HUES64 (cell line): ENCODE measurements around the gene RFT1.

Source experiments
- H3K27ac ChIP-seq: 2 replicates; pipeline ENCODE4 v1.7.0; 2013; ENCODE audit warnings: low read depth, low read length, inconsistent platforms
- H3K27me3 ChIP-seq: 2 replicates; pipeline ENCODE4 v1.6.1; 2013; ENCODE audit warnings: mild to moderate bottlenecking, low read length; ENCODE audit not compliant: insufficient read depth
- H3K36me3 ChIP-seq: 2 replicates; pipeline ENCODE4 v1.6.1; 2013; ENCODE audit warnings: mild to moderate bottlenecking, low read length; ENCODE audit not compliant: insufficient read depth
- H3K4me1 ChIP-seq: 2 replicates; pipeline ENCODE4 v1.6.1; 2013; ENCODE audit warnings: mild to moderate bottlenecking, low read length, moderate library complexity; ENCODE audit not compliant: insufficient read depth
- H3K4me3 ChIP-seq: 2 replicates; pipeline ENCODE4 v1.5.1; 2013; ENCODE audit warnings: mild to moderate bottlenecking, low read length, moderate library complexity
- H3K9ac ChIP-seq: 2 replicates; pipeline ENCODE4 v1.6.1; 2013; ENCODE audit warnings: mild to moderate bottlenecking, low read depth, low read length
- H3K9me3 ChIP-seq: 2 replicates; pipeline ENCODE4 v1.6.1; 2013; ENCODE audit warnings: low read depth, low read length; ENCODE audit not compliant: insufficient read depth
- WGBS: fragments of 150-250, 120-280 bp; methylation state at CpG from one replicate; pipeline ENCODE4 v1.1.7; 2013; ENCODE audit warnings: missing lambda C conversion rate; 5-methylcytosine and 5-hydroxymethylcytosine counted together

RFT1 gene

GRCh38 chr3:53147151-53147902 is 17.1 kb upstream of the RFT1 start:
- Histone ChIP-seq H3K27ac (no peak overlapping the region), H3K9me3 (no peaks in the 10 kb centered on the region), H3K4me1 (no peaks in the 10 kb centered on the region), H3K9ac (no peak overlapping the region), H3K4me3 (no peak overlapping the region), H3K36me3 (no peaks in the 10 kb centered on the region), H3K27me3 (no peaks in the 10 kb centered on the region)
- 82% methylated on average over 11 of the region's 11 CpGs for WGBS

GRCh38 chr3:53146319-53146891 is 16.2 kb upstream of the RFT1 start:
- no peaks in the 10 kb centered on the region for H3K27me3 ChIP-seq
- no peaks in the 10 kb centered on the region for H3K9me3 ChIP-seq
- WGBS = 91% methylated on average over 7 of the region's 7 CpGs
- H3K36me3 ChIP-seq = no peaks in the 10 kb centered on the region
- no peak overlapping the region for H3K4me3 ChIP-seq
- no peak overlapping the region for H3K9ac ChIP-seq
- H3K4me1 ChIP-seq = no peaks in the 10 kb centered on the region
- no peak overlapping the region for H3K27ac ChIP-seq

- H3K27ac ChIP-seq = no peak overlapping the region
These were observed 15.5 kb upstream of the RFT1 start for GRCh38 chr3:53145713-53146080.

GRCh38 chr3:53144862-53145712 is 14.9 kb upstream of the RFT1 start:
- Histone ChIP-seq H3K9ac (no peak overlapping the region), H3K4me1 (no peaks in the 10 kb centered on the region), H3K36me3 (no peaks in the 10 kb centered on the region), H3K4me3 (no peak overlapping the region), H3K27me3 (no peaks in the 10 kb centered on the region), H3K9me3 (no peaks in the 10 kb centered on the region), H3K27ac (no peak overlapping the region)
- 92% methylated on average over 11 of the region's 11 CpGs for WGBS

More at GRCh38 chr3:53145713-53146080, 15.5 kb upstream of the RFT1 start:
- WGBS = 97% methylated on average over 3 of the region's 3 CpGs
- Histone ChIP-seq H3K4me1 (no peaks in the 10 kb centered on the region), H3K4me3 (no peak overlapping the region), H3K27me3 (no peaks in the 10 kb centered on the region), H3K9ac (no peak overlapping the region), H3K9me3 (no peaks in the 10 kb centered on the region), H3K36me3 (no peaks in the 10 kb centered on the region)

GRCh38 chr3:53144446-53144845 is 14.2 kb upstream of the RFT1 start:
- H3K4me1 ChIP-seq = no peaks in the 10 kb centered on the region
- 96% methylated on average over 4 of the region's 4 CpGs for WGBS
- no peaks in the 10 kb centered on the region for H3K27me3 ChIP-seq
- H3K9me3 ChIP-seq = no peaks in the 10 kb centered on the region
- no peak overlapping the region for H3K27ac ChIP-seq
- H3K36me3 ChIP-seq = no peaks in the 10 kb centered on the region
- no peak overlapping the region for H3K4me3 ChIP-seq
- H3K9ac ChIP-seq = no peak overlapping the region

- H3K27me3 ChIP-seq = no peaks in the 10 kb centered on the region
- H3K9ac ChIP-seq = no peak overlapping the region
- 58% methylated on average over 3 of the region's 3 CpGs for WGBS
- no peaks in the 10 kb centered on the region for H3K36me3 ChIP-seq
- H3K9me3 ChIP-seq = no peaks in the 10 kb centered on the region
- H3K4me3 ChIP-seq = no peak overlapping the region
- H3K4me1 ChIP-seq = no peaks in the 10 kb centered on the region
- no peak overlapping the region for H3K27ac ChIP-seq
These were observed 12.8 kb upstream of the RFT1 start for GRCh38 chr3:53142986-53143385.

DNA sequence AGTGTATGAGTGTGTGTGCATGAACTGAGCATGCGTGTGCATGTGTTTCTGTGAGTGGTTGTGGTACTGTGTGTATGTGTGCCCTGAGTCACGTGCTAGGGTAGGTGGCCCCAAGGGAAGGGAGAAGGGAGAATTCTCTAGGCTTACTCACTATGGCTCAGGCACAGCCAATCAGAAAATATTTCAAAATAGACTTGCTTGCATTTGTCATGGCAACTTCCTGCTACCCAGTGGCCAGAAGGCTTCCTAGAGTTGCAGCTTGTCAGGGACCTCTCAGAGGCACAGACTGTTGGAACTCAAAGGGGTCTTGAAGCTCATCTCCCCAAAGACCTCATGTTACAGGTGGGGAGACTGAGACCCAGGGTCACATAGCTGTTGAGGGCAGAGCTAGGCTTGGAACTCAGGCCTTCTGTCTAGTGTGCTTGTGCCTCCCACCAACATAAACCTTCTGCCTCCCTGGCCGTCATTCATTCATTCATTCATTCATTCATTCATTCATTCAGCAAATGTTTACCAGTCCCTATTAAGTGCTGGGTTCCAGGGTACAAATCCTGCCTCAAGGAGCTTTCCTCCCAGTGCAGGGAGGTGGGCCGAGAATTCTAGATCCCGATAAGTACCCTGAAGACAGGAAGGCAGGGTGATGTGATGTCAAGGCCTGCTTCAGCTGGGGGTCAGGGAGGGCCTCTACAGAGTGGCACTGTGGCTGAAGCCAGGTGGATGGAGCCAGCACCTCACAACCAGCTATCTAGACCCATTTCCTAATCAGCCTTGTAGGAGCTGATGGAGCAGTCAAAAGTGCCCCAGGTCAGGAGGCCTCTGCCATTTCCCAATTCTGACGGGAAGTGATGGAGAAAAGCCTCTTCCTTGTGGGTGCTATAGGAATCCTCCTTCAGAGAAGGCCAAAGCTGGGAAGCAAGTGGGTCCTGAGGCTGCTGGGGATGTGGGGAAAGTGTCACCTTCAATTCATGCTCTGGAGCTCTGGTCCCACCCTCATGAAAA is 10.9 kb upstream of the RFT1 start:
- Histone ChIP-seq H3K9me3 (no peaks in the 10 kb centered on the region), H3K4me3 (no peak overlapping the region), H3K9ac (no peak overlapping the region), H3K27ac (no peak overlapping the region), H3K4me1 (no peaks in the 10 kb centered on the region), H3K36me3 (no peaks in the 10 kb centered on the region), H3K27me3 (no peaks in the 10 kb centered on the region)
- WGBS = 90% methylated on average over 6 of the region's 6 CpGs

GRCh38 chr3:53139906-53140846 is 9.9 kb upstream of the RFT1 start:
- Histone ChIP-seq H3K27me3 (no peaks in the 10 kb centered on the region), H3K36me3 (no peaks in the 10 kb centered on the region), H3K9ac (no peak overlapping the region), H3K27ac (no peak overlapping the region), H3K9me3 (no peaks in the 10 kb centered on the region), H3K4me1 (no peaks in the 10 kb centered on the region), H3K4me3 (no peak overlapping the region)
- WGBS = 86% methylated on average over 5 of the region's 6 CpGs

DNA sequence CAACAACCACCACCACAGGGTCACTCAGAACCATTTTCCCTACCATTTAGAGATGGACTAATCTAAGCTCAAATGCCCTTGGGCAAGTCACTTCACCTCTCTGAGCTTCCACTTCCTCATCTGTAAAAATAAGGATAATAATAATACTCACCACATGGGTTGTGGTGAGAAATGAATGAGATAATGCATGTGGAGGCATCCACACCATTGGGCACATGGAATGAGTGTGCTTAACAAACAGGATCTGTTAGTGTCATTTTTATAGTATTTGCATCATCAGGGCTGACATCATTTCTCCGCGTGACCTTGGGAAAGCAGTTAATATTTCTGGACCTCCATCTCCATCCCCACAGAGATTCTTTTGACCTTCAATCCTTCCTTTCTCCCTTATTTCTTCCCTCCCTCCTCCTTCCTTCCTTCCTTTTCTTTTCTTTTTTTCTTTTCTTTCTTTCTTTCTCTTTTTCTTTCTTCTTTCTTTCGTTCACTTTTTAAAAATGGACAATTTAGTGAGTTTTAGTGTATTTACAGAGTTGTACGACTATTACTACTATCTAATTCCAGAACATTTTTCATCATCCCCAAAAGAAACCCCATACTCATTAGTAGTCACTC is 7.7 kb upstream of the RFT1 start:
- 97% methylated on average over 3 of the region's 4 CpGs for WGBS

More for the DNA sequence above, 7.7 kb upstream of the RFT1 start:
- H3K4me3 ChIP-seq = no peak overlapping the region
- no peak overlapping the region for H3K27ac ChIP-seq
- no peaks in the 10 kb centered on the region for H3K36me3 ChIP-seq
- no peak overlapping the region for H3K9ac ChIP-seq
- H3K4me1 ChIP-seq = no peaks in the 10 kb centered on the region
- no peaks in the 10 kb centered on the region for H3K27me3 ChIP-seq
- H3K9me3 ChIP-seq = no peaks in the 10 kb centered on the region
